GM23338 (cell line): ENCODE measurements around the gene ZNF513.

Source experiments
- CREB1 ChIP-seq: fragments of 250-450 bp; sonication (Bioruptor Pico); IDR thresholded peaks from 2 replicates; pipeline ENCODE4 v1.5.0; 2020; ENCODE audit warnings: low read depth, mild to moderate bottlenecking, moderate library complexity
- CTCF ChIP-seq, 2 experiments: fragments of 200-600 bp in 1 of 2; sonication (generic) in 1 of 2; conservative IDR thresholded peaks; 2 replicates each; pipeline versions ENCODE4 v1.5.1 to v1.6.1; 2016 to 2017; ENCODE audit warnings: antibody characterized with exemption in 2 of 2, low read depth in 2 of 2, mild to moderate bottlenecking in 2 of 2, moderate library complexity in 1 of 2
- ETS1 ChIP-seq: IDR thresholded peaks from 2 replicates; pipeline ENCODE4 v1.6.1; 2016; ENCODE audit warnings: antibody characterized with exemption
- EZH2 ChIP-seq: fragments of 200-600 bp; sonication (generic); IDR thresholded peaks from one replicate; pipeline ENCODE4 v1.8.0; 2017; ENCODE audit warnings: antibody characterized with exemption, mild to moderate bottlenecking, low read depth; ENCODE audit not compliant: unreplicated experiment
- EZH2phosphoT487 ChIP-seq: fragments of 200-600 bp; sonication (generic); IDR thresholded peaks from one replicate; pipeline ENCODE4 v1.8.1; 2018; ENCODE audit warnings: antibody characterized with exemption; ENCODE audit not compliant: unreplicated experiment
- JUNB ChIP-seq: IDR thresholded peaks from one replicate; pipeline ENCODE4 v1.6.1; 2016; ENCODE audit warnings: antibody characterized with exemption; ENCODE audit not compliant: unreplicated experiment
- POLR2AphosphoS5 ChIP-seq: IDR thresholded peaks from 2 replicates; pipeline ENCODE4 v1.6.1; 2016; ENCODE audit warnings: antibody characterized with exemption, low read depth
- REST ChIP-seq: IDR thresholded peaks from one replicate; pipeline ENCODE4 v1.6.1; 2018; ENCODE audit warnings: antibody characterized with exemption; ENCODE audit not compliant: unreplicated experiment
- STAT1 ChIP-seq: IDR thresholded peaks from one replicate; pipeline ENCODE4 v1.6.1; 2016; ENCODE audit warnings: antibody characterized with exemption; ENCODE audit not compliant: unreplicated experiment
- ZNF114 ChIP-seq: fragments of 250-450 bp; sonication (Bioruptor Pico); IDR thresholded peaks from 2 replicates; pipeline ENCODE4 v1.5.0; 2020; ENCODE audit warnings: mild to moderate bottlenecking, moderate library complexity
- ZNF331 ChIP-seq: fragments of 250-450 bp; sonication (Bioruptor Pico); IDR thresholded peaks from 2 replicates; pipeline ENCODE4 v1.5.0; 2020; ENCODE audit warnings: low read depth, mild to moderate bottlenecking, moderate library complexity
- ZNF462 ChIP-seq: fragments of 250-450 bp; sonication (Bioruptor Pico); IDR thresholded peaks from 2 replicates; pipeline ENCODE4 v1.5.0; 2020; ENCODE audit warnings: mild to moderate bottlenecking, moderate library complexity

- TF ChIP-seq ZNF114 (CRISPR knock-in tag) (no peak), POLR2AphosphoS5 (no peak), CTCF (conservative IDR thresholded peaks at IDR 0.05; ENCODE audit: low read depth in 2 of 2) (no peak), EZH2 (no peak), STAT1 (no peak), ZNF331 (no peak), JUNB (no peak), ETS1 (no peak), REST (no peak), EZH2phosphoT487 (no peak), CREB1 (CRISPR knock-in tag) (no peak), ZNF462 (CRISPR knock-in tag) (no peak)
Measured at GRCh38 chr2:27398962-27399361, 18.4 kb upstream of the ZNF513 start.
